K562 (cell line): Measurements from ENCODE around the gene DYNLT4. TPM values are rescaled to one million over a fixed set of nuclear protein-coding genes. Genes with fewer than 3 reads are reported as not detected.

ENCODE experiments used
- BRD4 ChIP-seq: fragments of 200-600 bp; sonication (generic); IDR thresholded peaks from 2 replicates; pipeline ENCODE4 v1.6.1; 2017; ENCODE audit warnings: inconsistent platforms
- CHD4 ChIP-seq: fragments of 200-600 bp; sonication (generic); IDR thresholded peaks from 3 replicates; pipeline ENCODE4 v1.6.1; 2012; ENCODE audit warnings: low read depth, mild to moderate bottlenecking, mixed read lengths, low read length, inconsistent platforms; ENCODE audit not compliant: insufficient read depth, insufficient replicate concordance, poor library complexity, severe bottlenecking
- CUX1 ChIP-seq: fragments of 200-800 bp; sonication (Bioruptor generic); IDR thresholded peaks from 2 replicates; pipeline ENCODE4 v1.6.1; 2016; ENCODE audit warnings: missing genetic modification characterization, missing compliant biosample characterization
- IRF9 ChIP-seq: fragments of 450-650 bp; IDR thresholded peaks from 2 replicates; pipeline ENCODE4 v1.6.1; 2016; ENCODE audit warnings: missing biosample characterization, missing genetic modification characterization
- MEF2A ChIP-seq: IDR thresholded peaks from 2 replicates; pipeline ENCODE4 v1.6.1; 2011; ENCODE audit warnings: low read depth, mild to moderate bottlenecking, low read length, moderate library complexity; ENCODE audit not compliant: control insufficient read depth
- NCOA4 ChIP-seq: fragments of 450-650 bp; IDR thresholded peaks from 2 replicates; pipeline ENCODE4 v1.6.1; 2018; ENCODE audit warnings: mild to moderate bottlenecking; ENCODE audit not compliant: partially characterized antibody
- NR3C1 ChIP-seq: sonication (generic); formaldehyde crosslinking; IDR thresholded peaks from 2 replicates; pipeline ENCODE4 v1.8.1; 2022; ENCODE audit warnings: missing genetic modification reagents
- RBM25 ChIP-seq: fragments of 200-400 bp; formaldehyde crosslinking; IDR thresholded peaks from 2 replicates; pipeline ENCODE4 v1.6.1; 2018; ENCODE audit warnings: low read length, low read depth, moderate library complexity; ENCODE audit not compliant: severe bottlenecking
- SETDB1 ChIP-seq: IDR thresholded peaks from one replicate; pipeline ENCODE4 v1.6.1; 2012; ENCODE audit warnings: low read length, control low read depth, inconsistent platforms
- SOX6 ChIP-seq: fragments of 450-650 bp; IDR thresholded peaks from 2 replicates; pipeline ENCODE4 v1.6.1; 2014; ENCODE audit warnings: mild to moderate bottlenecking
- SREBF2 ChIP-seq: sonication (generic); formaldehyde crosslinking; IDR thresholded peaks from 2 replicates; pipeline ENCODE4 v1.4.0; 2020; ENCODE audit warnings: mild to moderate bottlenecking, missing genetic modification reagents
- SRSF3 ChIP-seq: fragments of 200-400 bp; formaldehyde crosslinking; IDR thresholded peaks from 2 replicates; pipeline ENCODE4 v1.6.1; 2016; ENCODE audit warnings: mild to moderate bottlenecking, low read length, moderate library complexity; ENCODE audit not compliant: insufficient read depth
- TGIF2 ChIP-seq: sonication (generic); formaldehyde crosslinking; IDR thresholded peaks from 2 replicates; pipeline ENCODE4 v1.8.1; 2022; ENCODE audit warnings: mild to moderate bottlenecking, missing genetic modification reagents, moderate library complexity
- XRCC4 ChIP-seq: IDR thresholded peaks from one replicate; pipeline ENCODE4 v1.6.1; 2011; ENCODE audit not compliant: insufficient read depth, insufficient read length; ENCODE audit errors: extremely low read depth
- ZNF165 ChIP-seq: fragments of 250-450 bp; sonication (Bioruptor Pico); IDR thresholded peaks from 2 replicates; pipeline ENCODE4 v1.4.0; 2020; ENCODE audit warnings: borderline replicate concordance
- ZNF395 ChIP-seq: fragments of 200-800 bp; sonication (Bioruptor generic); IDR thresholded peaks from 2 replicates; pipeline ENCODE4 v1.6.1; 2017; ENCODE audit warnings: missing genetic modification characterization, missing compliant biosample characterization
- ZNF444 ChIP-seq: fragments of 250-450 bp; sonication (Bioruptor Pico); IDR thresholded peaks from 2 replicates; pipeline ENCODE4 v1.4.0; 2020; ENCODE audit warnings: mild to moderate bottlenecking, moderate library complexity
- ZNF699 ChIP-seq: fragments of 250-450 bp; sonication (Bioruptor Pico); IDR thresholded peaks from 2 replicates; pipeline ENCODE4 v1.8.0; 2021; ENCODE audit warnings: mild to moderate bottlenecking, moderate library complexity; ENCODE audit not compliant: insufficient replicate concordance
- ZZZ3 ChIP-seq: fragments of 450-650 bp; IDR thresholded peaks from 2 replicates; pipeline ENCODE4 v1.6.1; 2016; ENCODE audit warnings: antibody characterized with exemption, mild to moderate bottlenecking, moderate library complexity
- polyA plus RNA-seq, 8 experiments: library from polyadenylated mRNA; depleted of rRNA in 4 of 8; stranded (reverse) in 5 of 8; unstranded in 3 of 8; fragments of >200 nt; fragmentation: Nextera tagmentation in 2 of 8; fragmentation: Illumina TruSeq in 1 of 8; extraction: Ambion mirVana in 2 of 8; extraction: Trizol in 1 of 8; gene quantifications; 2 replicates each; pipeline versions ENCODE4 v1.2.1 to v1.2.3, GENCODE V29; 2011 to 2014; ENCODE audit warnings: inconsistent platforms in 1 of 8, missing spikeins in 1 of 8
- total RNA-seq, 7 experiments: library from RNA; depleted of rRNA in 6 of 7; stranded (reverse); fragments of >200 nt in 6 of 7; fragmentation: Illumina TruSeq in 2 of 7; extraction: Trizol in 2 of 7; gene quantifications; 2 replicates each; pipeline versions ENCODE4 v1.2.1 to v1.2.3, GENCODE V29; 2011 to 2021; ENCODE audit warnings: low replicate concordance in 1 of 7

The DYNLT4 gene
- total and polyA plus RNA-seq, 9 of the 15 experiments (the other 6 are each of a cell fraction or from before 2014, with no cell fraction given), result 0.29 to 0.73 TPM; not detected in 7

GRCh38 chr1:44799770-44800584 is 7.2 kb downstream of the DYNLT4 start, which contains the start of gene PLK3 (continued):
- TF ChIP-seq XRCC4 (no peak), ZNF165 (CRISPR knock-in tag) (no peak), CUX1 (CRISPR knock-in tag) (no peak), SREBF2 (CRISPR knock-in tag) (no peak), MEF2A (no peak), RBM25 (no peak), ZZZ3 (no peak), ZNF699 (no peak), SOX6 (peak; percentile 65; the same call in 1 of the 2 replicates), CHD4 (no peak), ZNF395 (CRISPR knock-in tag) (peak; percentile 67; the same call in 1 of the 2 replicates), BRD4 (no peak), SETDB1 (no peak), SRSF3 (no peak), IRF9 (tag) (no peak), NCOA4 (no peak), NR3C1 (no peak), ZNF444 (CRISPR knock-in tag) (no peak), TGIF2 (CRISPR knock-in tag) (no peak)
